Omental fat pad (tissue), 4 donors: ENCODE results near the gene SLC28A1. TPM values are rescaled to one million over a fixed set of nuclear protein-coding genes. Genes with fewer than 3 reads are reported as not detected.

Experiments used
- ATAC-seq: fragments of 150-250 bp; one replicate; pipeline ENCODE4 v1.9.1; 2016; ENCODE audit warnings: mild to moderate bottlenecking, moderate library complexity; ENCODE audit not compliant: low FRiP score
- DNase-seq: peaks from one replicate; pipeline ENCODE4 v3.0.0-alpha.2; 2019; ENCODE audit warnings: low spot score
- CTCF ChIP-seq, 3 donors: fragments of 450-650 bp; IDR thresholded peaks; one replicate each; pipeline ENCODE4 v1.5.1; 2016 to 2017; ENCODE audit warnings: antibody characterized with exemption in 3 of 3, mild to moderate bottlenecking in 3 of 3, moderate library complexity in 2 of 3
- total RNA-seq, 4 donors: library from RNA; depleted of rRNA; stranded (reverse); fragments of >200 nt; gene quantifications; one replicate each; pipeline ENCODE4 v1.1.0, GENCODE V29; 2016

SLC28A1 gene
- total RNA-seq, 4 donors from 2014 or later, result not detected

GRCh38 chr15:84925906-84926305 is 41.4 kb downstream of the SLC28A1 start:
- DNase-seq, result no peak
- no peak for TF ChIP-seq CTCF (IDR thresholded peaks at IDR 0.05)
- no peak for ATAC-seq

GRCh38 chr15:84926491-84927230 is 42.2 kb downstream of the SLC28A1 start:
- ATAC-seq, result no peak
- no peak for TF ChIP-seq CTCF (IDR thresholded peaks at IDR 0.05)
- DNase-seq, result no peak

GRCh38 chr15:84928843-84929168 is 44.3 kb downstream of the SLC28A1 start:
- ATAC-seq, result no peak
- no peak for DNase-seq
- TF ChIP-seq CTCF (IDR thresholded peaks at IDR 0.05), result no peak

GRCh38 chr15:84929795-84930603 is 45.5 kb downstream of the SLC28A1 start:
- DNase-seq (no peak), ATAC-seq (no peak)

GRCh38 chr15:84934942-84935729 is 50.7 kb downstream of the SLC28A1 start:
- ATAC-seq, result no peak
- DNase-seq, result no peak

More at GRCh38 chr15:84929795-84930603, 45.5 kb downstream of the SLC28A1 start:
- no peak for TF ChIP-seq CTCF (IDR thresholded peaks at IDR 0.05)

GRCh38 chr15:84937144-84937543 is 52.7 kb downstream of the SLC28A1 start:
- no peak for TF ChIP-seq CTCF (IDR thresholded peaks at IDR 0.05)
- ATAC-seq (no peak), DNase-seq (no peak)

More at GRCh38 chr15:84934942-84935729, 50.7 kb downstream of the SLC28A1 start:
- TF ChIP-seq CTCF (IDR thresholded peaks at IDR 0.05), result no peak
